SIG-M5 (cell line): ENCODE measurements around the gene TPSAB1.
"Not testable (repeated sequence)": the region's sequence is repeated elsewhere in the genome, so short reads cannot be mapped to it uniquely, and the experiment has no call there.

Source experiments
- DNase-seq: peaks from one replicate; lab custom pipeline; 2025; lab: John Stamatoyannopoulos, UW

TPSAB1 gene

DNA sequence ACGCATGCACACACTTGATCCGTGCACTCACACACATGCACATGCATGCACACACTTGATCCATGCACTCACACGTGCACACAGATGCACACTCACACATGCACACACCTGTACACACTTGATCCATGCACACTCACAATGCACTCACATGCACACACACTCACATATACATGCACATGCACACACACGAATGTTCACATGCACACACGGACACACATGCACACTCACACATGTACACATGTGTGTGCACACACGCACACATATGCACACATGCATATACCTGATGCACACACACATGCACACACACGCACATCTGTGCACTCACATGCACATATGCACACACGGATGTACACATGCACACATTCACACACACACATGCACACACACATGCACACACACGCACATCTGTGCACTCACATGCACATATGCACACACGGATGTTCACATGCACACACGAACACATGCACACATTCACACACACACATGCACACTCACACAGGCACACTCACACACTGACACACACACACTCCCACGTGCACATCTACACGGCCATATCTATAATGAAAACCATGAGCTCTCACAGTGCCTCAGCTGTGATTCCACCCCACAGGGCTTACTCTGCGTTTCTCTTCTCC, 7.5 kb downstream of the TPSAB1 start:
- DNase-seq = not testable (repeated sequence)

DNA sequence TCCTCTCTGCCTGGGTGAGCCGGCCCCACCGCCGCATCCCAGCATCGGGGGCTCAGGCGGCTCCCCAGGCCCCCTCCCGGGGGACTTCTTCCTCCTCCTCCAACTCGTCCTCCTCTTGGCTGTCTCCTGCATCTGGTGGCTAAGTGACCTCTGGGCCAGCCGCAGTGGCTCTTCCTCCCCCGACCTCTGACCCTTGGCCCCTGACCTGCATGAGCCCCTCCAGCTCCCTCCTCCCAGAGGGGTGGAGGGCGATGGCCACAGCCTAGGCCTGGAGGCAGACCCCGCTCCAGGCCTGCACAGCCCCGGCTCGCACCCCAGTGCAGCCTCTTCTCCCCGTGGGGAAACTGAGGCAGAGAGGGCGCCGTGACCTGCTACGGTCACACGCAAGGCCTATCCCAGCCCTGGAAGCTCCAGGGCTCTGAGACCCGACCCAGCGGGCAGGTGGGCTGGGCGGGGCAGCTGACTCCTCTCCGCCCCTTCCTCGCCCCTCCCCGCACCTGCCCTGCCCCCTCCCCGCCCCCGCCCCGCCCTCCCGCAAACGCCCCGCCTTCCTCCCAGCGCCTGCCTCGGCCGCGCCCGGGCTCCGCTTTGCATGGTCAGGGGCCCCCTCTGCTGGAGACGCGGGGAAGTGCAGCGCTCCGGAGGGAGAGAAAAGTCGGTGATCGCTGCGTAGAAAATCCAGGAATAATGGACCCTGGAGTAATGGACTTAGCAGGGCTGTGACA, 8.7 kb downstream of the TPSAB1 start:
- not testable (repeated sequence) for DNase-seq

DNA sequence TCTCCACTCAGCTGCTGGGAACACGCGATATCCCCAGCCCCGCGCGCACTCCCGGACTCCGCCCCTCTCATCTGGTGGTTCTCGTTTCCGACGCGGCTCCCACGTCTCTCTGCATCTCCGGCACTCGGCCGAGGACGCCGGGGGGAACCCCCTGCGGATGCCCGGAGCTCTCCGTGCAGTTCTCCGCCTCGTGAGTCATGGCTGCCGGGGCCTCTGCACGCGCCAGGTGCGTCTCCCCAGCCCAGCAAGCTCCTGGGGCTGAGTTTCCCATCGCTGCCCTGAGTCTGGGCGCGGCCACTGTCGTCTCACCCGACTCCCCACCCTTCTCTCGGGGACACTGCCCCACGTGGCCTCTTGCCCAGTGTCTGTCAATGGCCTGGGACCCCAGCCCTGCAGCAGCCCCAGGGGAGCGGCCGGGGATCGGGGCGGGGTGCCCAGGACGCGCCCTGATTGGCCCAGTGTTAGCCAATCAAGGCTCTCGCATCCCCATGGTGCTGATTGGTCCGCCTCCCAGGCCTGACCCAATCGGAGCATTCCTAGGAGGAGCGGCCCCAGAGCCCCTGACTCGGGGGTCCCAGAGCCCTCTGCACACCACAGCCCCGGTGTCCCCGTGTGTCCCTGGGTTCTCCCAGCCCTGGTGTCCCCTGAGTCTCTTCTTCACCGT, 13.3 kb downstream of the TPSAB1 start:
- not testable (repeated sequence) for DNase-seq

DNA sequence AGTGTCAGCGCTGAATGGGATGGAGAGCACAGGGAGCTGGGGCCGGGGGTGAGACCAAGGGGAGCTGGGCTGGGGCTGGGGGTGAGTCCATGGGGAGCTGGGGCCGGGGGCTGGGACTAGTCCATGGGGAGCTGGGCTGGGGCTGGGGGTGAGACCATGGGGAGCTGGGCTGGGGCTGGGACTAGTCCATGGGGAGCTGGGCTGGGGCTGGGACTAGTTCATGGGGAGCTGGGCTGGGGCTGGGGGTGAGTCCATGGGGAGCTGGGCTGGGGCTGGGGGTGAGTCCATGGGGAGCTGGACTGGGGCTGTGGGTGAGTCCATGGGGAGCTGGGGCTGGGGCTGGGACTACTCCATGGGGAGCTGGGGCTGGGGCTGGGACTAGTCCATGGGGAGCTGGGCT, 14.3 kb downstream of the TPSAB1 start:
- not testable (repeated sequence) for DNase-seq

DNA sequence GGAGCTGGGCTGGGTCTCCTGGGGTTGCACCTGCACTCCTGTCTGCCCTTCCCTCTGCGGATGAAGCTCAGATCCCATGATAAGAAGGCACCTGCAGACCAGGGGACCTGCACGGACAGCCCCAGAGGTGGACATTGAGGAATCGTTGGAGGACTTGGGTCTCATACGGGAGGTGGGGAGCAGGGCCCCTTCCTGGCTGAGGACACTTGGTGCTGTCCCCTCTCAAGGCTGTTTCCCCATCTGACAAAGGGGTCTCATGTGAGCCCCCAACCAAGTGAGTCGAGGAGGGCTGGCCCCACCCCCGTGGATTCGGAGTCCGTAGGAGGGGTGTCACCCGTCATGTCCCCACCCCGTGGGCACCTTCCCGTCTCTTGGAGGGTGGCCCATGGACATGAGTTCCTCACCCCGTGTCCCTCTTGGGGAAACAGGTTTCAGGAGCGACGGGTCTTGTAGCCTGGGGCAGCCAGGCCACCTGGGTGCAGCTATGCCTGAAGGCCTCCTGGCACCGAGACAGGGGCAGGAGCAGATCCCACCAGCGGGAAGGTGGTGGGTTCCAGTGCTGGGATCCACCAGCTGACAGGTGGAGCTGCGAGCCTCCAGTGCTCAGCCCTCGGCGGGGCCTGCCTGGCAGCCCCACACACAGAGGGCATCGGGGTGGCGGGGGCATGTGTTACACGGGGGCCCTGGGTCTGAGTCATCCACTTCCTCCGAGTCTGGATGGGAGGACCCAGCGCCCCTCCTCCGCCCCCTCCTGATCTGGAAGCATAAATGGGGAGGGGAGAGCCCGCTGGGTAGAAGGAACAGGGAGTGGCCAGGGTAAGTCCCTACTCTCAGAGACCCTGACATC, 15.0 kb downstream of the TPSAB1 start, which contains the start of gene TPSD1:
Gene TPSD1, plus strand, starts transcription at position 794 of the 847 bp plus-strand sequence. CDS start 212 bp downstream, outside the sequence.
- DNase-seq = not testable (repeated sequence)

DNA sequence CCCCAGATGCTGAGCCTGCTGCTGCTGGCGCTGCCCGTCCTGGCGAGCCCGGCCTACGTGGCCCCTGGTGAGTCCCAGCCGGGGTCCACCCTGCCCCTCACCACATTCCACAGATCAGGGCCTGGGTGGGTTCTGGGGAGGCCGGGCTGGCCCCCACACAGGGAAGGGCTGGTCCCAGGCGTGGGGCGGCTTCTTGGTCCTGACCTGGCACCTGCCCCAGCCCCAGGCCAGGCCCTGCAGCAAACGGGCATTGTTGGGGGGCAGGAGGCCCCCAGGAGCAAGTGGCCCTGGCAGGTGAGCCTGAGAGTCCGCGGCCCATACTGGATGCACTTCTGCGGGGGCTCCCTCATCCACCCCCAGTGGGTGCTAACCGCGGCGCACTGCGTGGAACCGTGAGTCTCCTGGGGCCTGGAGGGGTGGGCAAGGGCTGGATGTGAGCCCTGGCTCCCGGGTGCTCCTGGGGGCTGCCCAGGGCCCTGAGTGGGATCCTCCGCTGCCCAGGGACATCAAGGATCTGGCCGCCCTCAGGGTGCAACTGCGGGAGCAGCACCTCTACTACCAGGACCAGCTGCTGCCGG, 15.9 kb downstream of the TPSAB1 start:
- DNase-seq = not testable (repeated sequence)

DNA sequence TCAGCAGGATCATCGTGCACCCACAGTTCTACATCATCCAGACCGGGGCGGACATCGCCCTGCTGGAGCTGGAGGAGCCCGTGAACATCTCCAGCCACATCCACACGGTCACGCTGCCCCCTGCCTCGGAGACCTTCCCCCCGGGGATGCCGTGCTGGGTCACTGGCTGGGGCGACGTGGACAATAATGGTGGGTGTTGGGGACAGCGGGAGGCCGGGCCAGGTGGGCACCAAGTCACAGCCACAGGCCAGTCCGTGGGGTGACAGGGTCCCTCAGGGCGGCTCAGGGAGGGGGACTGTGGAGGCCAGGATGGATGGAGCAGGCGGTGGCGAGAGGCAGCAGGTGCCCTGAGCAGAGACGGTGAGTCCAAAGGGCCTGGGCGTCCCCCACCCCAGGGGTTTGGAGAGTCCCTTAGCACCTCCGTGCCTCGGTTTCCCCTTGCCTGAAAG, 16.4 kb downstream of the TPSAB1 start:
- no peak for DNase-seq

DNA sequence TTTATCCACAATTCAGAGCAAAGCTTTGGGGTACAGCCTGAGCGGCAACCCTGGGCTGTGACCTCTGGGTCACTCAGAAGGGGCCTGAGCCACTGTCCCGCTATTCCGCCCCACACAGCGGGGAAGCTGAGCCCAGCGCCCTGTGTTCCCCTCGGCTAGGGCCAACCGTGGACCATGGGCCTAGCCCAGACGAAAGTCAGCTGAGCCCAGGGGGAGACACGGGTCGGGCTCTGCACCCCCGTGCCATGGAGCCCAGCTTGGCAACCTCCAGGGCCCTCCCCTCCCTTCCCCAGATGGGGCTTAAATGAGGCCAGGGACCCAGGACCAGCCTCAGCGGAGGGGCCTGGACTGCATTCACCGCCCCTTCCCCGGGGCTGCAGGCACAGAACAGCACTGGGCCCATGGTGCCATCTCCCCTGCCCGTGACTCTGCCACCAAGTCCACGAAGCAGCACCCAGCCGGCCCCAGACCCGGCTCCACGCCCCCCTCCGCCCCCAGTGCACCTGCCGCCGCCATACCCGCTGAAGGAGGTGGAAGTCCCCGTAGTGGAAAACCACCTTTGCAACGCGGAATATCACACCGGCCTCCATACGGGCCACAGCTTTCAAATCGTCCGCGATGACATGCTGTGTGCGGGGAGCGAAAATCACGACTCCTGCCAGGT, 17.2 kb downstream of the TPSAB1 start:
- DNase-seq = no peak

DNA sequence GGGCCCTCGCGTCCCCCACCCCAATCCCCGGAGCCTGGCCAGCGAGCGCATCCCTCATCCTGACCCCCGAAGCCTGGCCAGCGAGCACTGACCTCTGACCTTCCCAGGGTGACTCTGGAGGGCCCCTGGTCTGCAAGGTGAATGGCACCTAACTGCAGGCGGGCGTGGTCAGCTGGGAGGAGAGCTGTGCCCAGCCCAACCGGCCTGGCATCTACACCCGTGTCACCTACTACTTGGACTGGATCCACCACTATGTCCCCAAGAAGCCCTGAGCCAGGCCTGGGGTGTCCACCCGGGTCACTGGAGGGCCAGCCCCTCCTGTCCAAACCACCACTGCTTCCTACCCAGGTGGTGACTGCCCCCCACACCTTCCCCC, 17.7 kb downstream of the TPSAB1 start:
- DNase-seq = no peak

DNA sequence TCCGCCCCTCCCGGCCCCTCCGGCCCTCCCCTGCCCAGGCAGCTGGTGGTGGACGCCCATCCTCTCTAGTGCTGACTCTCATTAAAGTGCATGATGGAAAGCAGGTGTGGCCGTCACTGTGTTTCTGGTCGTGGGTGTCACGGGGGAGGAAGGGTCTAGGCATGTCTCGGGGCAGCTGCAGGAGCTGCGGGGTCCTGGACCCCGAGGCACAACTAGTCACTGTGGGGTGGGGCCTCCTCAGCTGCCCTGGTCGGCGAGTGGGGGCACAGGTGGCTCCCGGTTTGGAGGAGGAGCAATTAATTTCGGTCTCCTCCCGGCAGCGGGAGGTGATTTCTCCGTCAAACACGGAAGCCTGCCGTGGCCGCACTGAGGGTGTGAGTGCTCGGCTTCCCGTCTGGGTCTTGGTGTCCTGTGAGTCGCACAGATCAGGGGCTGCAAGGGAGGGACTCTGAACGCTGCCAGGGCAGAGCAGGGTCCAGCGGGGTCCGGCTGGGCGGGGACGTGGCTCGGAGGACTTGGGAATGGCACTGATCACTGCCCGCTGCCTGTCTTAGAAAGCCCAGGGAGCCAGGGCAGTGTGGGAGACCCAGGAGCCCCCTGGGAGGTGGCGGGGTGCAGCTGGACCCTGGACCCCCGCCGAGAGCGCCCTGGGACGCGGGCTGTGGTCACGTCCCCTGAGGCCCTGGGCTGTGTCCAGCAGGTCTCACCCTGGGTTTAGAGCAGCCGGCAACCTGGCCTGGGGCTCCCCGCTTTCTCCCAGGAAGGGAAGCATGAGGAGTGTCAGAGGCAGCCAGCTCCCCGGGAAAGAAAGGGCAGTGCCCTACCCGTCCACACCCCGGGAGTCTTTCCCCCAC, 18.6 kb downstream of the TPSAB1 start:
- DNase-seq = no peak

DNA sequence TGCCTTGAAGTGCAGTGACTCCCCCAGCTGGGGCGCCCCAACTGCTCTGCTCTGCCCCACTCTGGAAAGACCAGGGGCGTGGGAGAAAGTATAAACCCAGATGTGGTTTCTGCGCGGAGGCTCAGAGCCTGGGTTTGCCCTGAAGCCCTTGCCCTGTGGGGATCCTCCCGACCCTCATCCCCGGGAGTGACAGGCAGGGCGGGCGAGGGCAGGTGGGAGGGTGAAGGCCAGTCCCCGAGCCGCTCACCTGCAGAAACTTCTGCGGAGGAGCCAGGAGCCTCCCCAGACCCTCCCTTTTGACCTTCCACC, 19.2 kb downstream of the TPSAB1 start:
- no peak for DNase-seq

DNA sequence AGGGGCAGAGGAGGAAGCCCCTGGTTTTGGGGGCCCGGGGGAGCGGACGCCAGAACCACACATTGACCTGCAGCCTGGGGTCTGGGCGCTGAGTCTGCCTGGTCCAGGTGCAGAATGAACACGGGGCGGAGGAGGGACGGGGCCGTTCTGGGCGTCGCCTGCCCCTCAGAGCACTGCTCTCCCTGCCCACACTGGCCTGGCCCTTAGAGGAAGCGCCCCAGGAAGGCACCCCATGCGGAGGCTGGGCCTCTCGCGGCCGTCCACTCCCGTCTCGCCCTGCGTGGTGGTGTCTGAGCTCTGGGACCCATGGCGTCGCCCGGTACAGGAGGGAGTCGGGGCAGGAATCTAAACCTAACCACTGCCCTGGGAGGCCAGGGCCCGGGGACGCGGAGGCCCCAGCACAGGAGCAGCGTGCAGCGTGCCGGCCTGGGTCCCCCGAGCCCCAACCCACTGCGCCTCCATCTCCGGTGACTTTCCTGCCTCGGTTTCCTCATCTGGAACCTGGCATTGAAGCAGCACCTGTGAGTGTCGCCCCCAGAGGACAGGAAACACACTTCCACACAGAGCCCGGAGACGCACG, 19.7 kb downstream of the TPSAB1 start:
- no peak for DNase-seq

DNA sequence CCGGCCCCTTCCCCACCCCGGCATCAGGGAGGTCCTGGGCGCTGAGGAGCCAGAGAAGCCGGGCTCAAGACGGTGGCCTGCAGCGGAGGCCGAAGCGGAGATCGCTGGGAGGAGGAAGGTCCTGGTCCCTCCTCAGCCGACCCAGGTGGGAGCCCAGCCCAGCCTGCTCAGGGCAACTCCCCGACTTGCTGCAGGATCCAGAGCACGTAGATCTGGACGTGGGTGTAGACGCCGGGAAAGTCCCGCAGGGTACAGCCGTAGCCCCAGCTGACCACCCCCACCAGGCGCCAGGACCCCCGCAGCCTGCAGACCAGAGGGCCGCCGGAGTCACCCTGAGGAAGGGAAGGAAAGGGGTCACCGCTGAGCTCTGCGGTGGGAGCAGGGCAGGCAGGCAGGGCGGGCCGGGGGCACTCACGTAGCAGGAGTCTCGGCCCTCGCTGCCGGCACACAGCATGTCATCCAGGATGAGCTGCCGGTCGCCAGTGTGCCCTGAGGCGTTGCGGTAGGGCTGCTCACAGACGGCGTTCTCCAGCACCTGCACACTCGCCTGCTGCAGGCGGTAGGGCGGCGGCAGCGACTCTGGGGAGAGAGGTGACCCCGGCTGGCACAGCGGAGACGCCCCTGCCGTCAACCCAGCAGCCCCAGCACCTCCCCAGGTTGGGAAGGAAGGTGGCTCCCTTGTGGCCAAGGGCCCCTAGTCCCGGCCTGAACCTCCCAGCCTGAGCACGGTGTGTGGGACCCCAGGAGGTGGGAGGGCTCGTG, 20.8 kb downstream of the TPSAB1 start:
- no peak for DNase-seq

DNA sequence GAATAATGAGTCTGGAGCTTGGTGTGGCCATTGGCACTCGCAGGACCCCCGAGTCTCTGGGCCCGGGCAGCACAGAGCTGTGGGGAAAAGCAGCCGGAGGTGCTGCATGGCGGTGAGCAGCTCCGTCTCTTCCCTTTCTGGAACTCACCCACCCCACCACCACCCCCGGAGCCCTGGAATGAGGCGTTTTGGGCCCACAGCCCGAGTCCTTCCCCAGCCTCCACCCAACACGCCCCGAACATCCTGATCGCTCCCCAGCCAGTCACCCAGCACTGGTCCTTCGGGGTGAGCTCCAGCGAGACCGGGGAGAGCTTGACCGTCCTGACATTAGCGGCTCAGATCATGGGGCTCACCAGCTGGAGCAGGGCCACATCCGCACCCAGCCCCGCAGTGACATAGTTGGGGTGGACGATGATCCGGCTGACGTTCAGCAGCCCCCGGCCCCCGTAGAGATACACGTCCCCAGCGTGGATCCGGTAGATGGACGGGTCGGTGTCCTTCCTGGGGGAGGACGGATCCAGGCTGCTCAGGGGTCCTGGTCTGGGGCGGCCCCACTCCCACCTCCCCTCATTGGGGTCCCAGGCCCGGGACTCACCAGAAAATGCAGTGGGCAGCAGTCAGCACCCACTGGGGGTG, 21.8 kb downstream of the TPSAB1 start:
- no peak for DNase-seq

DNA sequence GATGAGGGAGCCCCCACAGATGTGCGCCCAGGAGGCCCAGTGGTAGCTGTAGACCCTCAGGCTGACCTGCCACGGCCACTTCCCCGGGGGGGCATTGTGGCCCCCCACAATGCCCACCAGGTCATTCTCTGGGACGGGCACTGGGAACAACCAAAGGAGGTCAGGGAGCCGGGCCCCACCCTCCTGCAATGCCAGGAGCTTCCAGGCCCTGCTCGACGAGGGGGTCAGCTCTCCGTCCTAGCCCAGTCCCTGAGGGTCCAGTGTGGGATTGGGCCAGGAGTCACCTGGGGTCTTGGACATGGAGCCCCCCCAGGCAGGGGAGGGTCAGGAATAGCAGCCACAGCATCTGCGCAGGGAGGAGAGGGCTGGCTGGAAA, 22.3 kb downstream of the TPSAB1 start:
- DNase-seq = no peak

DNA sequence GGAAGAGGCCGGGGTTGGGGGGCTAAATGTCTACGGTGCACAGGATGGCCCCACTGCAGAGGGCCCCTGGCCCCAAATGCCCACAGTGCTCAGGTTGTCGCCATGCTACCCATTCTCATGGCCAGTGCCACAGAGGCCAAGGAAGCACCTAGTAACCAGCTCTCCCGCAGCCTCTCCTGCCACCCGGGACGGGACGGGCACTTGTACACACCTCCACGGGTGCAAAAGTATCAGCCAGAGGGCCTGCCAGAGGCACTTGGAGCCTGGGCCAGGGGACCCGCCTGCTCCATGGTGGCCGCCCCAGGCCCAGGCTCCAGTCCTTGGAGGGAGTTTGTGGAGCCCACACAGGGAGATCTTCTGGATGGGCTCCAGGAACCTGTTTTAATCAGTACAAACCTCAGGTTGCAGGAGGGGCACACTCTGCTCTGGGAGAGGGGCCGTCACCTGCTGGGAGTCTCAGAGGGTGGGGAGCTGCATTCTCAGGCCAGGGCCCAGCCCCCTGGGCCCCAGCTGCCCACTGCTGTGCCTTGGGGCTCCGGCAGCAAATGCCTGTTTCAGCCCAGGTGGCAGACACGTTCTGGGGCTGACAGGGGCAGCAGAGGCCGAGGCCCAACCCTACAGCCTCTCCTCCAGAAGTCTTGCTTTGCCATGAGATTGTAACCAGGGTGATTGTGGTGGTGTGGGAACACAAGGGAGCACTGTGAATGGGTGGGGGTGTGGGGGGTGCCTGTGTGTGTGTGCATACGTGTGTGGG, 23.3 kb downstream of the TPSAB1 start:
- no peak for DNase-seq

DNA sequence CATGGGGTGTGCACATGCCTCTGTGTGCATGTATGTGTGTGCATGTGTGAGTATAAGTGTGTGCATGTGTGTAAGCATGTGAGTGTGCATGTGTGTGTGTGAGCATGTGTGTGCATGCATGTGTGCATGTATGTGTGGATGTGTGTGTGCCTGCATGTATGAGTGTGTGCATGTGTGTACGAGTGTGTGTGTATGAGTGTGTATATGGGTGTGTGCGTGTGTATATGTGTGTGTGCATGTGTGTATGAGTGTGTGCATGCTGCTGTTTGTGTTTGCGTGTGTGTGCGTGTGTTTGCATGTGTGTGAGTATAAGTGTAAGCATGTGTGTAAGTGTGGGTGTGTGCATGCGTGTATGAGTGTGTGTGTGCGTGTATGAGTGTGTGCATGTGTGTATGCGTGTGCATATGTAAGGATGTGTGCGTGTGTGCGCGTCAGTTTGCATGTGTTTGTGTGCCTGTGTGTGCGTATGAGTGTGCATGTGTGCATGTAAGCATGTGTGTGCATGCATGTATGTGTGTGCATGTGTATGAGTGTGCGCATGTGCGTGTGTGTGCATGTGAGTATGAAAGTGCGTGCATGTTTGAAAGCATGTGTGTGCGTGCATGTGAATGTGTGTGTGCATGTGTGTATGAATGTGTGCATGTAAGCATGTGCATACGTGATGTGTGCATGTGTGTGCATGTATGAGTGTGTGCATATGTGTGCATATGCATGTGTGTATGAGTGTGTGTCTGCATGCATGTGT, 24.0 kb downstream of the TPSAB1 start:
- DNase-seq = no peak
